KBM-7 (cell line): ENCODE data around the gene SHQ1.
"Not testable (repeated sequence)": the region's sequence is repeated elsewhere in the genome, so short reads cannot be mapped to it uniquely, and the experiment has no call there.

ENCODE experiments used
- DNase-seq: peaks from one replicate; pipeline ENCODE4 v3.0.0-alpha.2; 2015
- in situ Hi-C: fragments of 300-500 bp; cut with MboI; formaldehyde crosslinking; loops from 2 replicates; pipeline ENCODE4 v1.14.3; 2020; ENCODE audit warnings: low sequenced_read_pairs, low pct_unique_long_range_greater_than_20kb, mixed read lengths

SHQ1 gene

GRCh38 chr3:72728958-72729467 is 119.2 kb downstream of the SHQ1 start:
- no peak for DNase-seq
- in situ Hi-C loops, result no loop called here

GRCh38 chr3:72728329-72728889 is 119.8 kb downstream of the SHQ1 start:
- in situ Hi-C loops, result no loop called here
- DNase-seq, result no peak

GRCh38 chr3:72727726-72728125 is 120.5 kb downstream of the SHQ1 start:
- DNase-seq, result no peak
- in situ Hi-C loops, result no loop called here

GRCh38 chr3:72727172-72727571 is 121.1 kb downstream of the SHQ1 start:
- no peak for DNase-seq
- in situ Hi-C loops, result no loop called here

- DNase-seq, result no peak
- in situ Hi-C loops, result no loop called here
Measured at GRCh38 chr3:72725229-72725628, 123.0 kb downstream of the SHQ1 start.

GRCh38 chr3:72724070-72724469 is 124.2 kb downstream of the SHQ1 start:
- no peak for DNase-seq
- in situ Hi-C loops, result no loop called here

- no peak for DNase-seq
Measured at GRCh38 chr3:72722930-72723726, 125.1 kb downstream of the SHQ1 start.

GRCh38 chr3:72721683-72722381 is 126.4 kb downstream of the SHQ1 start:
- DNase-seq, result no peak
- in situ Hi-C loops, result no loop called here

More at GRCh38 chr3:72722930-72723726, 125.1 kb downstream of the SHQ1 start:
- in situ Hi-C loops, result no loop called here

- in situ Hi-C loops, result no loop called here
- DNase-seq, result no peak
Measured at GRCh38 chr3:72720566-72720965, 127.7 kb downstream of the SHQ1 start.

- in situ Hi-C loops, result no loop called here
- DNase-seq, result no peak
Measured at GRCh38 chr3:72719137-72719536, 129.1 kb downstream of the SHQ1 start.

GRCh38 chr3:72714135-72714534 is 134.1 kb downstream of the SHQ1 start:
- in situ Hi-C loops, DNase-seq: not testable (repeated sequence)

- DNase-seq, in situ Hi-C loops: not testable (repeated sequence)
Measured at GRCh38 chr3:72710471-72710870, 137.8 kb downstream of the SHQ1 start.

- DNase-seq, result no peak
- in situ Hi-C loops, result no loop called here
Measured at GRCh38 chr3:72708441-72708840, 139.8 kb downstream of the SHQ1 start.

- DNase-seq, result no peak
- in situ Hi-C loops, result no loop called here
Measured at GRCh38 chr3:72702997-72703396, 145.2 kb downstream of the SHQ1 start.

GRCh38 chr3:72702390-72702789 is 145.9 kb downstream of the SHQ1 start:
- in situ Hi-C loops, result no loop called here
- no peak for DNase-seq

GRCh38 chr3:72700106-72700505 is 148.1 kb downstream of the SHQ1 start:
- DNase-seq, result no peak
- in situ Hi-C loops, result no loop called here

- DNase-seq, result no peak
- in situ Hi-C loops, result no loop called here
Measured at GRCh38 chr3:72699631-72700030, 148.6 kb downstream of the SHQ1 start.
